ENCODE results near the gene PSPN.
"Not testable (repeated sequence)": the region's sequence is repeated elsewhere in the genome, so short reads cannot be mapped to it uniquely, and the experiment has no call there.

PSPN gene

GRCh38 chr19:6402058-6402457 lies 26.3 kb upstream of the PSPN start:
- DNase-seq, result no peak

- DNase-seq, result not testable (repeated sequence)
Measured at GRCh38 chr19:6400062-6400944, 24.6 kb upstream of the PSPN start.

GRCh38 chr19:6396305-6396704 lies 20.6 kb upstream of the PSPN start:
- DNase-seq, result no peak

GRCh38 chr19:6394831-6395230 lies 19.1 kb upstream of the PSPN start:
- no peak for DNase-seq

GRCh38 chr19:6393983-6394412 lies 18.3 kb upstream of the PSPN start:
- no peak for DNase-seq

- DNase-seq, result peak; percentile 97
Measured at GRCh38 chr19:6393074-6393982, 17.6 kb upstream of the PSPN start, which contains the start of gene GTF2F1. Gene GTF2F1 (minus strand): TSS chr19:6393164. CDS start chr19:6392995, 169 bp downstream.

- DNase-seq, result no peak
Measured at GRCh38 chr19:6392221-6393073, 16.7 kb upstream of the PSPN start.

- DNase-seq, result no peak
Measured at GRCh38 chr19:6387372-6387771, 11.6 kb upstream of the PSPN start.

- no peak for DNase-seq
Measured at GRCh38 chr19:6384381-6384780, 8.6 kb upstream of the PSPN start.

GRCh38 chr19:6383188-6383587 lies 7.5 kb upstream of the PSPN start:
- no peak for DNase-seq

GRCh38 chr19:6381030-6381750 lies 5.5 kb upstream of the PSPN start:
- no peak for DNase-seq

GRCh38 chr19:6379744-6380143 lies 4.0 kb upstream of the PSPN start:
- no peak for DNase-seq

- DNase-seq, result no peak
Measured at GRCh38 chr19:6378486-6378885, 2.8 kb upstream of the PSPN start.

- DNase-seq, result peak; percentile 73
Measured at GRCh38 chr19:6378041-6378440, 2.3 kb upstream of the PSPN start.

- no peak for DNase-seq
Measured at GRCh38 chr19:6376512-6377190, 918 bp upstream of the PSPN start.

- DNase-seq, result no peak
Measured at GRCh38 chr19:6374711-6375410, 872 bp downstream of the PSPN start.

- DNase-seq, result no peak
Measured at GRCh38 chr19:6374161-6374709, 1.5 kb downstream of the PSPN start.

- DNase-seq, result no peak
Measured at GRCh38 chr19:6373813-6374108, 2.0 kb downstream of the PSPN start.

GRCh38 chr19:6373096-6373812 lies 2.5 kb downstream of the PSPN start:
- peak; percentile 98 for DNase-seq

GRCh38 chr19:6372594-6373095 lies 3.1 kb downstream of the PSPN start, which contains the start of gene ALKBH7:
Gene ALKBH7 (plus strand): TSS chr19:6372794. CDS start chr19:6372821, 27 bp downstream.
- peak; percentile 100 for DNase-seq

Measured in fibroblast of skin of right quadriceps (primary cell).